Parathyroid adenoma (tissue), 2 donors: ENCODE measurements around the gene OGDH.
A peak's percentile ranks its signal among the peaks of the same experiment; 100 is the strongest.

Source experiments
- H2AFZ ChIP-seq: fragments of 300-600 bp; sonication (generic); one replicate; pipeline ENCODE4 v1.7.0; 2017; ENCODE audit warnings: antibody characterized with exemption, mild to moderate bottlenecking
- H3K27ac ChIP-seq: fragments of 300-600 bp; sonication (generic); one replicate; pipeline ENCODE4 v1.7.0; 2017
- H3K27me3 ChIP-seq: fragments of 300-600 bp; sonication (generic); one replicate; pipeline ENCODE4 v1.7.0; 2017; ENCODE audit warnings: low read length; ENCODE audit not compliant: control insufficient read depth, insufficient read depth
- H3K36me3 ChIP-seq: fragments of 300-600 bp; sonication (generic); one replicate; pipeline ENCODE4 v1.7.0; 2017; ENCODE audit warnings: low read length; ENCODE audit not compliant: control insufficient read depth, insufficient read depth
- H3K4me1 ChIP-seq: fragments of 300-600 bp; sonication (generic); one replicate; pipeline ENCODE4 v1.7.0; 2017; ENCODE audit warnings: control low read depth
- H3K4me2 ChIP-seq: fragments of 300-600 bp; sonication (generic); one replicate; pipeline ENCODE4 v1.7.0; 2017; ENCODE audit warnings: low read length
- H3K4me3 ChIP-seq: fragments of 300-600 bp; sonication (generic); one replicate; pipeline ENCODE4 v1.7.0; 2017; ENCODE audit warnings: low read depth, low read length
- H3K79me2 ChIP-seq: fragments of 300-600 bp; sonication (generic); one replicate; pipeline ENCODE4 v1.7.0; 2017; ENCODE audit warnings: control low read depth
- H3K9ac ChIP-seq: fragments of 300-600 bp; sonication (generic); one replicate; pipeline ENCODE4 v1.7.0; 2017; ENCODE audit warnings: mild to moderate bottlenecking
- H3K9me3 ChIP-seq: fragments of 300-600 bp; sonication (generic); one replicate; pipeline ENCODE4 v1.7.0; 2017; ENCODE audit warnings: low read length; ENCODE audit not compliant: control insufficient read depth
- TF ChIP-seq, protein P1 (sequence below): fragments of 300-600 bp; sonication (generic); IDR thresholded peaks from one replicate; pipeline ENCODE4 v1.7.0; 2017; ENCODE audit warnings: antibody characterized with exemption, mild to moderate bottlenecking
- donor health status: primary hyperparathyroidism.

OGDH gene

DNA sequence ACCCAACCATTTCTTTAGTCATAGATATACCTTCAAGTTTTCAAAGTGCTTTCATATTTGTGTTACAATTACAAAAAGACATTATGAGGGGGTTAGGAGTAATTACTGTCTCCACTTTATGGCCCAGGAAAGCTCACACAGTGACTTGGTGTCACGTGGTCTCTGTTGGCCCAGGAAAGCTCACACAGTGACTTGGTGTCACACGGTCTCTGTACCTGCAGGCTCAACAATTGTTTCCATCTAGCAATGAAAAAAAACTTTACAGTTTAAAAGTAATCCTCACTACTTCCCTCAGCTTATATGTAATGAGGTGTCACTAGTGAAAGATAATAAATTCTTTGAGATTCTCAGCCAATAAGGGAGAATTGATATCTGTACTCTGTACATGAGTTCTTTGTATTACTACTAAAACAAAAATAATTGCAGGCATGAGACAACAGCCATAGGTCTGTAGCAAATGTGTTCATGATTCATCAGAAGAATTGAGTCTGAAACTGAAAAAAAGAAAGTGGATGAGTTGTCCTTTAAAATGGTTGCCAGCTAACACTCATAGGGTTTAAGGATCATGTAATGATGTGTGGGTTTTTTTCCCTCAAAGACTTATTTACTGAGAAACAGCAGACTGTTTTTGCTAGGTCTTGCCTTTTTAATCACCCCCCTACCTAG is 10.9 kb downstream of the OGDH start:
- H3K36me3 ChIP-seq: no peaks in the 10 kb centered on the region
- H3K4me1 ChIP-seq: peaks cover 29% of the 10 kb centered on the region
- TF ChIP-seq, protein P1, sequence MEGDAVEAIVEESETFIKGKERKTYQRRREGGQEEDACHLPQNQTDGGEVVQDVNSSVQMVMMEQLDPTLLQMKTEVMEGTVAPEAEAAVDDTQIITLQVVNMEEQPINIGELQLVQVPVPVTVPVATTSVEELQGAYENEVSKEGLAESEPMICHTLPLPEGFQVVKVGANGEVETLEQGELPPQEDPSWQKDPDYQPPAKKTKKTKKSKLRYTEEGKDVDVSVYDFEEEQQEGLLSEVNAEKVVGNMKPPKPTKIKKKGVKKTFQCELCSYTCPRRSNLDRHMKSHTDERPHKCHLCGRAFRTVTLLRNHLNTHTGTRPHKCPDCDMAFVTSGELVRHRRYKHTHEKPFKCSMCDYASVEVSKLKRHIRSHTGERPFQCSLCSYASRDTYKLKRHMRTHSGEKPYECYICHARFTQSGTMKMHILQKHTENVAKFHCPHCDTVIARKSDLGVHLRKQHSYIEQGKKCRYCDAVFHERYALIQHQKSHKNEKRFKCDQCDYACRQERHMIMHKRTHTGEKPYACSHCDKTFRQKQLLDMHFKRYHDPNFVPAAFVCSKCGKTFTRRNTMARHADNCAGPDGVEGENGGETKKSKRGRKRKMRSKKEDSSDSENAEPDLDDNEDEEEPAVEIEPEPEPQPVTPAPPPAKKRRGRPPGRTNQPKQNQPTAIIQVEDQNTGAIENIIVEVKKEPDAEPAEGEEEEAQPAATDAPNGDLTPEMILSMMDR: no peak
- H3K4me2 ChIP-seq: peak overlapping the region; percentile 9
- H3K79me2 ChIP-seq: peaks cover 58% of the 10 kb centered on the region
- H2AFZ ChIP-seq: no peak overlapping the region
- H3K9ac ChIP-seq: no peak overlapping the region
- H3K4me3 ChIP-seq: no peak overlapping the region
- no peaks in the 10 kb centered on the region for H3K9me3 ChIP-seq
- H3K27me3 ChIP-seq: no peaks in the 10 kb centered on the region
- H3K27ac ChIP-seq: peak overlapping the region; percentile 25

DNA sequence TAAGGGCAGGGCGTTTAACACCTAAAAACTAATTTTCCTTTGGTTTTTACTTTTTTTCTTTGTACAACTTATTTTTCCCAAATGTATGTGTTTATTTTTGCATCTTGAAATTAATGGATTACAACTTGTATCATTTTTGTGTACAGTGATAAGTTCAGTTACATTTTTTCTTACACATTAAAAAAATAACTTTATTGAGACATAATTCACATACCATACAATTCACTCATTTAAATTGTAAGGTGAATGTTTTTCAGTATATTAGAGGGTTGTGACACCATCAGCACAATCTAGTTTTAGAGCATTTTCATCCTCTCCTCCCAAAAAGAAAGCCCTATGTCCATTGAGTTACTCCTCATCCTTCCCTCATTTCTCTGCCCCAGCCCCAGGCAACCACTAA is 11.6 kb downstream of the OGDH start:
- H3K27me3 ChIP-seq: no peaks in the 10 kb centered on the region
- H3K4me1 ChIP-seq: peaks cover 29% of the 10 kb centered on the region

GRCh38 chr7:44618753-44619152 is 12.3 kb downstream of the OGDH start:
- H3K27me3 ChIP-seq: no peaks in the 10 kb centered on the region
- no peak overlapping the region for H2AFZ ChIP-seq
- H3K79me2 ChIP-seq: peaks cover 55% of the 10 kb centered on the region
- H3K36me3 ChIP-seq: no peaks in the 10 kb centered on the region
- H3K4me2 ChIP-seq: peak overlapping the region; percentile 31
- peaks cover 29% of the 10 kb centered on the region for H3K4me1 ChIP-seq
- TF ChIP-seq, protein P1: no peak
- H3K9ac ChIP-seq: no peak overlapping the region
- H3K27ac ChIP-seq: peak overlapping the region; percentile 64
- H3K9me3 ChIP-seq: no peaks in the 10 kb centered on the region
- H3K4me3 ChIP-seq: peak overlapping the region; percentile 33

More for the DNA sequence above, 11.6 kb downstream of the OGDH start:
- Histone ChIP-seq H3K9ac (no peak overlapping the region), H3K9me3 (no peaks in the 10 kb centered on the region), H3K4me3 (peak overlapping the region; percentile 33), H3K79me2 (peaks cover 57% of the 10 kb centered on the region), H3K36me3 (no peaks in the 10 kb centered on the region), H3K27ac (peak overlapping the region; percentile 64), H2AFZ (no peak overlapping the region), H3K4me2 (peak overlapping the region; percentile 31)
- TF ChIP-seq, protein P1: no peak

GRCh38 chr7:44621034-44621749 is 14.8 kb downstream of the OGDH start:
- Histone ChIP-seq H3K4me2 (no peak overlapping the region), H3K9me3 (no peaks in the 10 kb centered on the region), H3K79me2 (peaks cover 56% of the 10 kb centered on the region), H3K9ac (no peak overlapping the region), H2AFZ (no peak overlapping the region), H3K27ac (no peak overlapping the region), H3K4me3 (no peak overlapping the region), H3K36me3 (no peaks in the 10 kb centered on the region), H3K27me3 (no peaks in the 10 kb centered on the region), H3K4me1 (peaks cover 31% of the 10 kb centered on the region)
- TF ChIP-seq, protein P1: no peak
